Gastrocnemius medialis (tissue), 4 donors: ENCODE measurements around the gene MICU2.

ENCODE experiments used
- POLR2A ChIP-seq, 2 donors: fragments of 450-650 bp; IDR thresholded peaks; one replicate each; pipeline ENCODE4 v1.6.1; 2017; ENCODE audit warnings: antibody characterized with exemption in 2 of 2, mild to moderate bottlenecking in 2 of 2, moderate library complexity in 2 of 2
- TF ChIP-seq, protein P1 (sequence below), 5 experiments: fragments of 450-650 bp in 3 of 5; fragments of 200-600 bp in 2 of 5; sonication (generic) in 2 of 5; IDR thresholded peaks in 4 of 5; conservative IDR thresholded peaks in 1 of 5; 1 replicate in 4 of 5; 2 replicates in 1 of 5; pipeline ENCODE4 v1.5.1; 2016 to 2019; ENCODE audit warnings: antibody characterized with exemption in 5 of 5, mild to moderate bottlenecking in 3 of 5, moderate library complexity in 3 of 5

- no peak for TF ChIP-seq POLR2A (IDR thresholded peaks at IDR 0.05)
- TF ChIP-seq, protein P1, sequence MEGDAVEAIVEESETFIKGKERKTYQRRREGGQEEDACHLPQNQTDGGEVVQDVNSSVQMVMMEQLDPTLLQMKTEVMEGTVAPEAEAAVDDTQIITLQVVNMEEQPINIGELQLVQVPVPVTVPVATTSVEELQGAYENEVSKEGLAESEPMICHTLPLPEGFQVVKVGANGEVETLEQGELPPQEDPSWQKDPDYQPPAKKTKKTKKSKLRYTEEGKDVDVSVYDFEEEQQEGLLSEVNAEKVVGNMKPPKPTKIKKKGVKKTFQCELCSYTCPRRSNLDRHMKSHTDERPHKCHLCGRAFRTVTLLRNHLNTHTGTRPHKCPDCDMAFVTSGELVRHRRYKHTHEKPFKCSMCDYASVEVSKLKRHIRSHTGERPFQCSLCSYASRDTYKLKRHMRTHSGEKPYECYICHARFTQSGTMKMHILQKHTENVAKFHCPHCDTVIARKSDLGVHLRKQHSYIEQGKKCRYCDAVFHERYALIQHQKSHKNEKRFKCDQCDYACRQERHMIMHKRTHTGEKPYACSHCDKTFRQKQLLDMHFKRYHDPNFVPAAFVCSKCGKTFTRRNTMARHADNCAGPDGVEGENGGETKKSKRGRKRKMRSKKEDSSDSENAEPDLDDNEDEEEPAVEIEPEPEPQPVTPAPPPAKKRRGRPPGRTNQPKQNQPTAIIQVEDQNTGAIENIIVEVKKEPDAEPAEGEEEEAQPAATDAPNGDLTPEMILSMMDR (IDR thresholded peaks at IDR 0.05 in 4 of 5, conservative IDR thresholded peaks at IDR 0.05 in 1 of 5), result no peak
Observed at GRCh38 chr13:21584973-21585592, 18.9 kb downstream of the MICU2 start.
